Vagina (tissue), 2 donors: Measurements from ENCODE around the gene SLC25A5. TPM values are rescaled to one million over a fixed set of nuclear protein-coding genes. Genes with fewer than 3 reads are reported as not detected.
"Not testable (repeated sequence)": the region's sequence is repeated elsewhere in the genome, so short reads cannot be mapped to it uniquely, and the experiment has no call there.

Source experiments
- DNase-seq, 2 donors: peaks; one replicate each; pipeline ENCODE4 v3.0.0-alpha.2; 2017; ENCODE audit errors: extremely low spot score in 2 of 2
- H3K27ac ChIP-seq: fragments of 200-600 bp; sonication (generic); one replicate; pipeline ENCODE4 v1.5.1; 2019
- H3K27me3 ChIP-seq: fragments of 200-600 bp; sonication (generic); one replicate; pipeline ENCODE4 v1.5.1; 2019
- H3K36me3 ChIP-seq, 2 donors: fragments of 200-600 bp; sonication (generic); one replicate each; pipeline ENCODE4 v1.5.1; 2017 to 2019
- H3K4me1 ChIP-seq: fragments of 200-600 bp; sonication (generic); one replicate; pipeline ENCODE4 v1.5.1; 2019
- H3K4me3 ChIP-seq, 2 donors: fragments of 200-600 bp; sonication (generic); 1 replicate in 1 of 2; 2 replicates in 1 of 2; pipeline ENCODE4 v1.5.1; 2016 to 2019
- H3K9me3 ChIP-seq: fragments of 200-600 bp; sonication (generic); one replicate; pipeline ENCODE4 v1.5.1; 2019
- CTCF ChIP-seq, 3 experiments: fragments of 450-650 bp in 2 of 3; fragments of 200-600 bp in 1 of 3; sonication (generic) in 1 of 3; IDR thresholded peaks; one replicate each; pipeline ENCODE4 v1.5.1; 2017 to 2019; ENCODE audit warnings: antibody characterized with exemption in 3 of 3, mild to moderate bottlenecking in 2 of 3, moderate library complexity in 2 of 3
- POLR2A ChIP-seq, 2 donors: fragments of 450-650 bp; IDR thresholded peaks; one replicate each; pipeline ENCODE4 v1.6.1; 2017; ENCODE audit warnings: antibody characterized with exemption in 2 of 2, mild to moderate bottlenecking in 2 of 2, moderate library complexity in 2 of 2
- POLR2AphosphoS5 ChIP-seq, 2 donors: sonication (generic); formaldehyde crosslinking; IDR thresholded peaks; one replicate each; pipeline ENCODE4 v1.9.0; 2017; ENCODE audit warnings: antibody characterized with exemption in 2 of 2, mild to moderate bottlenecking in 2 of 2, low read depth in 1 of 2; ENCODE audit not compliant: insufficient read depth in 1 of 2
- intact Hi-C: fragments of 100-400 bp; cut with DNase I; formaldehyde crosslinking; loops from one replicate; pipeline ENCODE4 v1.15.1; 2023
- total RNA-seq: library from RNA; depleted of rRNA; stranded (reverse); fragments of >200 nt; gene quantifications from one replicate; pipeline ENCODE4 v1.2.3, GENCODE V29; 2016

Gene SLC25A5
- total RNA-seq, 1 donor from 2014 or later, result 303 TPM

- DNase-seq, result no peak
- Histone ChIP-seq H3K4me1 (peaks cover 5% of the 10 kb centered on the region), H3K36me3 (no peaks in the 10 kb centered on the region), H3K4me3 (no peak overlapping the region), H3K27ac (no peak overlapping the region), H3K9me3 (no peaks in the 10 kb centered on the region), H3K27me3 (no peaks in the 10 kb centered on the region)
- intact Hi-C loops, result loop anchor here (10.0 kb wide), 1 partner anchor 75 kb away; no protein-coding TSS in a partner anchor
- TF ChIP-seq POLR2AphosphoS5 (IDR thresholded peaks at IDR 0.05; ENCODE audit: insufficient read depth in 1 of 2, low read depth in 1 of 2) (peak in 1 of 2 donors; percentile 34), CTCF (IDR thresholded peaks at IDR 0.05) (no peak)
Observed at GRCh38 chrX:119479845-119480244, 11.6 kb downstream of the SLC25A5 start.

- Histone ChIP-seq H3K4me3 (no peak overlapping the region), H3K27ac (no peak overlapping the region), H3K4me1 (peaks cover 5% of the 10 kb centered on the region), H3K9me3 (no peaks in the 10 kb centered on the region), H3K36me3 (no peaks in the 10 kb centered on the region), H3K27me3 (no peaks in the 10 kb centered on the region)
- no peak for TF ChIP-seq CTCF (IDR thresholded peaks at IDR 0.05)
- TF ChIP-seq POLR2AphosphoS5 (IDR thresholded peaks at IDR 0.05; ENCODE audit: insufficient read depth in 1 of 2, low read depth in 1 of 2), result no peak
- no peak for TF ChIP-seq POLR2A (IDR thresholded peaks at IDR 0.05)
- intact Hi-C loops, result no loop called here
- no peak for DNase-seq
Observed at GRCh38 chrX:119481323-119481801, 13.1 kb downstream of the SLC25A5 start.

GRCh38 chrX:119482041-119482440 is 13.8 kb downstream of the SLC25A5 start:
- no peak for TF ChIP-seq CTCF (IDR thresholded peaks at IDR 0.05)
- intact Hi-C loops, result no loop called here
- H3K27me3 ChIP-seq, result no peaks in the 10 kb centered on the region
- no peaks in the 10 kb centered on the region for H3K36me3 ChIP-seq
- H3K4me3 ChIP-seq, result peak overlapping the region; percentile 33 to 35
- H3K9me3 ChIP-seq, result no peaks in the 10 kb centered on the region
- H3K4me1 ChIP-seq, result peaks cover 5% of the 10 kb centered on the region
- H3K27ac ChIP-seq, result no peak overlapping the region
- no peak for DNase-seq

GRCh38 chrX:119482481-119483480 is 14.5 kb downstream of the SLC25A5 start:
- H3K4me3 ChIP-seq, result peak overlapping the region; percentile 33 to 35
- H3K9me3 ChIP-seq, result no peaks in the 10 kb centered on the region
- H3K36me3 ChIP-seq, result no peaks in the 10 kb centered on the region
- H3K4me1 ChIP-seq, result peaks cover 5% of the 10 kb centered on the region
- DNase-seq, result no peak
- peak overlapping the region; percentile 6 for H3K27ac ChIP-seq
- no peaks in the 10 kb centered on the region for H3K27me3 ChIP-seq
- intact Hi-C loops, result no loop called here
- TF ChIP-seq POLR2AphosphoS5 (IDR thresholded peaks at IDR 0.05; ENCODE audit: insufficient read depth in 1 of 2, low read depth in 1 of 2) (peak in 1 of 2 donors; percentile 47), CTCF (IDR thresholded peaks at IDR 0.05) (peak; percentile 4 to 62 (median 50)), POLR2A (IDR thresholded peaks at IDR 0.05) (no peak)

GRCh38 chrX:119486745-119487144 is 18.5 kb downstream of the SLC25A5 start:
- intact Hi-C loops, result no loop called here
- H3K4me3 ChIP-seq, result no peak overlapping the region
- H3K27ac ChIP-seq, result no peak overlapping the region
- H3K9me3 ChIP-seq, result no peaks in the 10 kb centered on the region
- TF ChIP-seq POLR2AphosphoS5 (IDR thresholded peaks at IDR 0.05; ENCODE audit: insufficient read depth in 1 of 2, low read depth in 1 of 2) (no peak), CTCF (IDR thresholded peaks at IDR 0.05) (no peak), POLR2A (IDR thresholded peaks at IDR 0.05) (no peak)
- no peaks in the 10 kb centered on the region for H3K36me3 ChIP-seq
- peaks cover 5% of the 10 kb centered on the region for H3K4me1 ChIP-seq
- H3K27me3 ChIP-seq, result no peaks in the 10 kb centered on the region
- no peak for DNase-seq

- H3K4me3 ChIP-seq, H3K27me3 ChIP-seq, DNase-seq, H3K9me3 ChIP-seq, H3K36me3 ChIP-seq, H3K4me1 ChIP-seq, H3K27ac ChIP-seq, intact Hi-C loops: not testable (repeated sequence)
Observed at GRCh38 chrX:119487766-119488165, 19.5 kb downstream of the SLC25A5 start.
